ENCODE data around the gene CCNE1.

Gene CCNE1

DNA sequence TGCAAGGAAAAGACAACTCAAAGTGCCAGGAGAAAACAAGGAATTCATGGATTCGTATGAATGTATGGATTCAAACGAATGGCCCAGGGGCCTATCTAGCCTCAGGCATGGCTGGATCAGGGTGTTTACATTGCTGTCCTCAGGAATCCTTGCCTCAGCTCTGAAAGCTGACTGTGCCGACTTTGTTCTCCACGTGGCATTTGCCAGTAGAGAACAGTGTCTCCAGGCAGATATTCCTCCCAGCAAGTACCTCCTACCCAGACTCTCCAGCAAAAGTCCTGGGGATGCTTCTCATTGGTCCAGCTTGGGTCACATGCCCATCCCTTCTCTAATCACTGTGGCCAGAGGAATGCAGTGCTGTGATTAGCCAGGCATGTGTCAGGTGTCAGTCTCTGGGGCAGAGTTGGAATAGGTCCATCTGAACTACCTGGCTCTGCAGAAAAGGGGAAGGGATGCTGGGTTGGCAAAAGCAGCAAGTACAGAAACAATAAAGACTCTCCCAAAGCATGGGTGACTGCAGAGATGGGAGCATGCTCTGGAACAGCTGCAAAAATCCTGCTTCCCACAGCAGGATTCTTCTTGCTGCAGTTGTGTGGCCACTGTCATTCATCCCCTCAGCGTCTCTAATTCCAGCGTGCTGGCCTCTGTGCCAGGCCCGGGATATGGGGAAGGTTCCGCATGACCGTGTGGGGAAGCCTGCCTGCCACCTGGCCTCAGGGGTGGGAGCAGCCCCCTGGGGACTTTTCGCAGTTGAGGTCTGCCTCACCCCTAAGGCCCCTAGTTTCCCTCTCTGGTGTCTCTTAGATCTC is 30.0 kb downstream of the CCNE1 start (continued):
- TF ChIP-seq, protein P1, sequence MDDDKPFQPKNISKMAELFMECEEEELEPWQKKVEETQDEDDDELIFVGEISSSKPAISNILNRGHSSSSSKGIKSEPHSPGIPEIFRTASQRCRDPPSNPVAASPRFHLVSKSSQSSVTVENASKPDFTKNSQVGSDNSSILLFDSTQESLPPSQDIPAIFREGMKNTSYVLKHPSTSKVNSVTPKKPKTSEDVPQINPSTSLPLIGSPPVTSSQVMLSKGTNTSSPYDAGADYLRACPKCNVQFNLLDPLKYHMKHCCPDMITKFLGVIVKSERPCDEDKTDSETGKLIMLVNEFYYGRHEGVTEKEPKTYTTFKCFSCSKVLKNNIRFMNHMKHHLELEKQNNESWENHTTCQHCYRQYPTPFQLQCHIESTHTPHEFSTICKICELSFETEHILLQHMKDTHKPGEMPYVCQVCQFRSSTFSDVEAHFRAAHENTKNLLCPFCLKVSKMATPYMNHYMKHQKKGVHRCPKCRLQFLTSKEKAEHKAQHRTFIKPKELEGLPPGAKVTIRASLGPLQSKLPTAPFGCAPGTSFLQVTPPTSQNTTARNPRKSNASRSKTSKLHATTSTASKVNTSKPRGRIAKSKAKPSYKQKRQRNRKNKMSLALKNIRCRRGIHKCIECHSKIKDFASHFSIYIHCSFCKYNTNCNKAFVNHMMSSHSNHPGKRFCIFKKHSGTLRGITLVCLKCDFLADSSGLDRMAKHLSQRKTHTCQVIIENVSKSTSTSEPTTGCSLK (tag by site-specific recombination; IDR thresholded peaks at IDR 0.05) = no peak
- TF ChIP-seq ZNF248 (tag by site-specific recombination; IDR thresholded peaks at IDR 0.05) (no peak), ZSCAN30 (tag by site-specific recombination; IDR thresholded peaks at IDR 0.05) (0 out of 2 replicates have a peak, but pooled peaks have one; percentile 18), ZBTB20 (tag by site-specific recombination; IDR thresholded peaks at IDR 0.05) (no peak), ZNF48 (tag by site-specific recombination; IDR thresholded peaks at IDR 0.05) (no peak), YY1 (tag by site-specific recombination; IDR thresholded peaks at IDR 0.05) (no peak), ZBTB10 (tag by site-specific recombination; IDR thresholded peaks at IDR 0.05) (no peak), ZNF514 (tag by site-specific recombination; IDR thresholded peaks at IDR 0.05) (no peak), ZNF658 (tag by site-specific recombination; IDR thresholded peaks at IDR 0.05) (no peak), ZNF560 (tag by site-specific recombination; IDR thresholded peaks at IDR 0.05; ENCODE audit: borderline replicate concordance) (no peak), ZNF529 (tag by site-specific recombination; IDR thresholded peaks at IDR 0.05; ENCODE audit: insufficient replicate concordance) (no peak), ZNF391 (tag by site-specific recombination; IDR thresholded peaks at IDR 0.05; ENCODE audit: borderline replicate concordance, low read depth) (no peak), ZNF16 (tag by site-specific recombination; IDR thresholded peaks at IDR 0.05; ENCODE audit: low read depth) (no peak), ZNF174 (tag by site-specific recombination; IDR thresholded peaks at IDR 0.05) (no peak), ZNF404 (tag by site-specific recombination; IDR thresholded peaks at IDR 0.05) (no peak), REPIN1 (tag by site-specific recombination; IDR thresholded peaks at IDR 0.05; ENCODE audit: low read depth) (no peak), MZF1 (tag by site-specific recombination; IDR thresholded peaks at IDR 0.05; ENCODE audit: borderline replicate concordance) (no peak), ZNF138 (tag by site-specific recombination; IDR thresholded peaks at IDR 0.05; ENCODE audit: borderline replicate concordance) (no peak), ZNF624 (tag by site-specific recombination; IDR thresholded peaks at IDR 0.05) (no peak), ZNF2 (tag by site-specific recombination; IDR thresholded peaks at IDR 0.05) (no peak), ZNF423 (tag by site-specific recombination; IDR thresholded peaks at IDR 0.05) (no peak), GLIS1 (tag by site-specific recombination; IDR thresholded peaks at IDR 0.05) (no peak), ZNF600 (tag by site-specific recombination; IDR thresholded peaks at IDR 0.05) (peak; percentile 38; the same call in 1 of the 2 replicates), ZBTB17 (tag by site-specific recombination; IDR thresholded peaks at IDR 0.05) (no peak; the same call in 1 of the 2 replicates), GFI1B (tag by site-specific recombination; IDR thresholded peaks at IDR 0.05) (peak; percentile 84), ZNF335 (tag by site-specific recombination; conservative IDR thresholded peaks at IDR 0.05) (peak; percentile 35), ZNF837 (tag by site-specific recombination; IDR thresholded peaks at IDR 0.05) (no peak), KLF8 (tag by site-specific recombination; IDR thresholded peaks at IDR 0.05) (peak; percentile 15; the same call in 1 of the 2 replicates), ZNF426 (tag by site-specific recombination; IDR thresholded peaks at IDR 0.05) (no peak), MEIS1 (CRISPR knock-in tag; IDR thresholded peaks at IDR 0.05; ENCODE audit: borderline replicate concordance) (no peak)
- TF ChIP-seq, protein P2, sequence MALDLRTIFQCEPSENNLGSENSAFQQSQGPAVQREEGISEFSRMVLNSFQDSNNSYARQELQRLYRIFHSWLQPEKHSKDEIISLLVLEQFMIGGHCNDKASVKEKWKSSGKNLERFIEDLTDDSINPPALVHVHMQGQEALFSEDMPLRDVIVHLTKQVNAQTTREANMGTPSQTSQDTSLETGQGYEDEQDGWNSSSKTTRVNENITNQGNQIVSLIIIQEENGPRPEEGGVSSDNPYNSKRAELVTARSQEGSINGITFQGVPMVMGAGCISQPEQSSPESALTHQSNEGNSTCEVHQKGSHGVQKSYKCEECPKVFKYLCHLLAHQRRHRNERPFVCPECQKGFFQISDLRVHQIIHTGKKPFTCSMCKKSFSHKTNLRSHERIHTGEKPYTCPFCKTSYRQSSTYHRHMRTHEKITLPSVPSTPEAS (tag by site-specific recombination; IDR thresholded peaks at IDR 0.05) = no peak
- TF ChIP-seq, protein P3, sequence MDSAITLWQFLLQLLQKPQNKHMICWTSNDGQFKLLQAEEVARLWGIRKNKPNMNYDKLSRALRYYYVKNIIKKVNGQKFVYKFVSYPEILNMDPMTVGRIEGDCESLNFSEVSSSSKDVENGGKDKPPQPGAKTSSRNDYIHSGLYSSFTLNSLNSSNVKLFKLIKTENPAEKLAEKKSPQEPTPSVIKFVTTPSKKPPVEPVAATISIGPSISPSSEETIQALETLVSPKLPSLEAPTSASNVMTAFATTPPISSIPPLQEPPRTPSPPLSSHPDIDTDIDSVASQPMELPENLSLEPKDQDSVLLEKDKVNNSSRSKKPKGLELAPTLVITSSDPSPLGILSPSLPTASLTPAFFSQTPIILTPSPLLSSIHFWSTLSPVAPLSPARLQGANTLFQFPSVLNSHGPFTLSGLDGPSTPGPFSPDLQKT (IDR thresholded peaks at IDR 0.05; ENCODE audit: borderline replicate concordance, low read depth, low read length) = no peak
- TF ChIP-seq, protein P4, sequence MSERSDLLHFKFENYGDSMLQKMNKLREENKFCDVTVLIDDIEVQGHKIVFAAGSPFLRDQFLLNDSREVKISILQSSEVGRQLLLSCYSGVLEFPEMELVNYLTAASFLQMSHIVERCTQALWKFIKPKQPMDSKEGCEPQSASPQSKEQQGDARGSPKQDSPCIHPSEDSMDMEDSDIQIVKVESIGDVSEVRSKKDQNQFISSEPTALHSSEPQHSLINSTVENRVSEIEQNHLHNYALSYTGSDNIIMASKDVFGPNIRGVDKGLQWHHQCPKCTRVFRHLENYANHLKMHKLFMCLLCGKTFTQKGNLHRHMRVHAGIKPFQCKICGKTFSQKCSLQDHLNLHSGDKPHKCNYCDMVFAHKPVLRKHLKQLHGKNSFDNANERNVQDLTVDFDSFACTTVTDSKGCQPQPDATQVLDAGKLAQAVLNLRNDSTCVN (tag by site-specific recombination; optimal IDR thresholded peaks at IDR 0.05) = peak; percentile 27

All from HEK293 (cell line).